Natural killer cell (primary cell): ENCODE data around the gene ZNF681. TPM values are rescaled to one million over a fixed set of nuclear protein-coding genes. Genes with fewer than 3 reads are reported as not detected.
A peak's percentile ranks its signal among the peaks of the same experiment; 100 is the strongest.
"Not testable (repeated sequence)": the region's sequence is repeated elsewhere in the genome, so short reads cannot be mapped to it uniquely, and the experiment has no call there.

Source experiments
- ATAC-seq, 3 donors: fragments of 150-1000 bp in 2 of 3; fragments of 200-7000 bp in 1 of 3; cut with Tn5 transposase; 1 replicate in 1 of 3; 2 replicates in 2 of 3; pipeline ENCODE4 v1.10.0; 2021; ENCODE audit warnings: mild to moderate bottlenecking in 2 of 3, moderate library complexity in 2 of 3
- DNase-seq, 2 donors: peaks; one replicate each; pipeline versions ENCODE4 v3.0.0 to v3.0.0-alpha.2; 2013 to 2021; ENCODE audit warnings: mixed read lengths in 1 of 2
- H3K27ac ChIP-seq: one replicate; pipeline ENCODE4 v1.5.1; 2013; ENCODE audit warnings: mild to moderate bottlenecking, low read length
- H3K27me3 ChIP-seq: one replicate; pipeline ENCODE4 v1.6.1; 2013; ENCODE audit warnings: low read length; ENCODE audit not compliant: control insufficient read depth, insufficient read depth
- H3K36me3 ChIP-seq: one replicate; pipeline ENCODE4 v1.6.1; 2013; ENCODE audit warnings: low read length; ENCODE audit not compliant: control insufficient read depth, insufficient read depth
- H3K4me1 ChIP-seq: one replicate; pipeline ENCODE4 v1.6.1; 2013; ENCODE audit warnings: low read length; ENCODE audit not compliant: control insufficient read depth, insufficient read depth
- H3K4me3 ChIP-seq: one replicate; pipeline ENCODE4 v1.5.1; 2013; ENCODE audit warnings: low read length
- H3K9me3 ChIP-seq: one replicate; pipeline ENCODE4 v1.6.1; 2013; ENCODE audit warnings: low read length; ENCODE audit not compliant: control insufficient read depth, insufficient read depth
- H3K27ac Mint-ChIP-seq, 2 donors: one replicate each; pipeline ENCODE4 v1.8.0; 2022; ENCODE audit warnings: mild to moderate bottlenecking in 2 of 2, mixed read lengths in 2 of 2, moderate library complexity in 1 of 2
- H3K27me3 Mint-ChIP-seq, 2 donors: one replicate each; pipeline ENCODE4 v1.8.0; 2022; ENCODE audit warnings: low read depth in 2 of 2, mixed read lengths in 2 of 2
- H3K36me3 Mint-ChIP-seq: one replicate; pipeline ENCODE4 v1.8.0; 2022; ENCODE audit warnings: mixed read lengths
- H3K4me1 Mint-ChIP-seq, 2 donors: one replicate each; pipeline ENCODE4 v1.8.0; 2022; ENCODE audit warnings: mixed read lengths in 2 of 2
- H3K4me3 Mint-ChIP-seq: one replicate; pipeline ENCODE4 v1.8.0; 2022; ENCODE audit warnings: mild to moderate bottlenecking, moderate library complexity, mixed read lengths
- H3K9me3 Mint-ChIP-seq, 2 donors: one replicate each; pipeline ENCODE4 v1.8.0; 2022; ENCODE audit warnings: mixed read lengths in 2 of 2
- CTCF ChIP-seq: fragments of 200-600 bp; IDR thresholded peaks from one replicate; pipeline ENCODE4 v1.8.0; 2022; ENCODE audit warnings: antibody characterized with exemption
- WGBS: methylation state at CpG from one replicate; pipeline ENCODE4 v1.1.7; 2013; ENCODE audit warnings: missing lambda C conversion rate; ENCODE audit not compliant: insufficient coverage; 5-methylcytosine and 5-hydroxymethylcytosine counted together
- intact Hi-C: fragments of 100-400 bp; cut with micrococcal nuclease; formaldehyde crosslinking; loops from one replicate; pipeline ENCODE4 v1.14.2; 2022
- total RNA-seq, 4 donors: library from RNA; stranded (reverse); fragments of 120-200 nt in 1 of 4; gene quantifications; one replicate each; pipeline versions ENCODE4 v1.2.3 to v1.2.4, GENCODE V29; 2013 to 2022

The ZNF681 gene
- total RNA-seq, 3 donors from 2014 or later (not counting 1 experiment from before 2014, with no cell fraction given) = 1.2 to 2.3 (median 1.9) TPM

- H3K4me1 ChIP-seq = no peaks in the 10 kb centered on the region
- H3K27ac Mint-ChIP-seq = no peak overlapping the region
- H3K27ac ChIP-seq = no peak overlapping the region
- H3K9me3 Mint-ChIP-seq = peaks cover 0 to 1% of the 10 kb centered on the region in 2 donors
- WGBS = 82% methylated on average over 2 of the region's 2 CpGs
- no peaks in the 10 kb centered on the region for H3K36me3 Mint-ChIP-seq
- H3K27me3 Mint-ChIP-seq = no peaks in the 10 kb centered on the region
- DNase-seq = no peak
- H3K4me3 Mint-ChIP-seq = no peak overlapping the region
- ATAC-seq = no peak
- H3K4me1 Mint-ChIP-seq = no peaks in the 10 kb centered on the region
- no peak for TF ChIP-seq CTCF
- H3K9me3 ChIP-seq = no peaks in the 10 kb centered on the region
- no peaks in the 10 kb centered on the region for H3K36me3 ChIP-seq
- no peaks in the 10 kb centered on the region for H3K27me3 ChIP-seq
- intact Hi-C loops = no loop called here
- H3K4me3 ChIP-seq = no peak overlapping the region
Measured at GRCh38 chr19:23699521-23699860, 59.2 kb downstream of the ZNF681 start.

DNA sequence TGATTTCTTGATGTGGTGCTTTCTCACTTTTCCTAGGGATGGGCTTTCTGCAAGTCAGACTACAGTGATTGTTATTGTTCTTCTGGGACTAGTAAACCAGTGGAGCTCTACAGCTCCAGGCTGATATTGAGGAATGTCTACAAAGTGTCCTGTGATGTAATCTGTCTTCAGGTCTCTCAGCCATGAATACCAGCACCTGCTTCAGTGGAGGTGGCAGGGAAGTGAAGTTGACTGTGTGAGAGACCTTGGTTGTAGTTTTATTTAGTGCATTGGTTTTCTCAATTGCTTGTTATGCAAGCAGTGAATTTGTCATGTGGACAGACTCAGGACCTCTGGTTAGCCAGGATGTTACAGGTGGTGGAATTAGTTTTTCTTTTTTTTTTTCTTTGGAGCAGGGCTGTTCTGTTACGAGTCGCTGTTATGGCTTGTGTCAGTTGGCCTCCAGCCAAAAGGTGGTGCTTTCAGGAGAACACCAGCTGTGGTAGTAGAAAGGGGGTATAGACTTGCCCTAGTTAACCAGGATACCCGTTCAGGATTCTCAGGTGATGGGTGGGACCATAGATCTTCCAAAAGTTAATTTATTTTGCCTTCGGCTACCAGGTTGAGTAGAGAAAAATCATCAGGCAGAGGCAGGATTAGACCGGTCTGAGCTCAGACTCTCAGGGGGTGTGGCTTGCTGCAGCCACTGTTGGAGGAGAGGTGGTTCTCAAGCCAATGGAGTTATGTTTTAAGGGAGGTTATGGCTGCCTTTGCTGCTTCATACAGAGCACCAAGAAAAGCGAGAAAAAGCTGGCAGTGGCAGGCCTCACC is 59.8 kb downstream of the ZNF681 start:
- H3K27ac Mint-ChIP-seq = no peak overlapping the region
- no peak for TF ChIP-seq CTCF
- H3K4me1 Mint-ChIP-seq = no peaks in the 10 kb centered on the region
- Histone ChIP-seq H3K9me3 (no peaks in the 10 kb centered on the region), H3K4me3 (no peak overlapping the region), H3K4me1 (no peaks in the 10 kb centered on the region), H3K27ac (no peak overlapping the region), H3K27me3 (no peaks in the 10 kb centered on the region), H3K36me3 (no peaks in the 10 kb centered on the region)
- intact Hi-C loops = no loop called here
- WGBS = 93% methylated on average over 6 of the region's 6 CpGs
- H3K27me3 Mint-ChIP-seq = peaks cover 0 to 5% of the 10 kb centered on the region in 2 donors
- H3K9me3 Mint-ChIP-seq = no peaks in the 10 kb centered on the region
- H3K36me3 Mint-ChIP-seq = no peaks in the 10 kb centered on the region
- no peak overlapping the region for H3K4me3 Mint-ChIP-seq
- no peak for ATAC-seq
- peak in 1 of 2 donors; percentile 13 for DNase-seq

- DNase-seq, H3K36me3 ChIP-seq, H3K4me3 ChIP-seq, intact Hi-C loops, H3K36me3 Mint-ChIP-seq, H3K9me3 Mint-ChIP-seq, ATAC-seq, H3K4me3 Mint-ChIP-seq, H3K27ac Mint-ChIP-seq, H3K9me3 ChIP-seq, H3K27me3 ChIP-seq, H3K27ac ChIP-seq, H3K4me1 Mint-ChIP-seq, H3K4me1 ChIP-seq: not testable (repeated sequence)
- WGBS = 94% methylated on average over 6 of the region's 9 CpGs
- peaks cover 0 to 13% of the 10 kb centered on the region in 2 donors for H3K27me3 Mint-ChIP-seq
Measured at GRCh38 chr19:23692937-23693336, 65.8 kb downstream of the ZNF681 start.

Other genes with a start within 250 kb of the ZNF681 start
- gene ZNF675, start 71.7 kb downstream of the ZNF681 start, total RNA-seq = 10 to 100 TPM; 11.3 to 21.5 (median 17.4) TPM
- 1 to 10 TPM; 4.8 to 6.4 (median 5.8) TPM for gene ZNF726, start 156.0 kb upstream of the ZNF681 start, total RNA-seq